Measurements from ENCODE around the gene KLK14.
A peak's percentile ranks its signal among the peaks of the same experiment; 100 is the strongest.

Gene KLK14

GRCh38 chr19:51107406-51108065, 24.8 kb upstream of the KLK14 start:
- DNase-seq, result no peak

- DNase-seq, result no peak
Observed at GRCh38 chr19:51103926-51104341, 21.2 kb upstream of the KLK14 start.

- no peak for DNase-seq
Observed at GRCh38 chr19:51102991-51103390, 20.3 kb upstream of the KLK14 start.

GRCh38 chr19:51101171-51101865, 18.6 kb upstream of the KLK14 start:
- DNase-seq, result no peak

- no peak for DNase-seq
Observed at GRCh38 chr19:51100601-51101000, 17.9 kb upstream of the KLK14 start.

GRCh38 chr19:51099047-51099382, 16.3 kb upstream of the KLK14 start:
- DNase-seq, result no peak

- DNase-seq, result peak; percentile 52
Observed at GRCh38 chr19:51098365-51099046, 15.8 kb upstream of the KLK14 start.

- DNase-seq, result no peak
Observed at GRCh38 chr19:51097796-51098195, 15.1 kb upstream of the KLK14 start.

- peak; percentile 76 for DNase-seq
Observed at GRCh38 chr19:51097166-51097738, 14.6 kb upstream of the KLK14 start.

- DNase-seq, result no peak
Observed at GRCh38 chr19:51096473-51097165, 13.9 kb upstream of the KLK14 start.

- DNase-seq, result no peak
Observed at GRCh38 chr19:51094696-51095279, 12.1 kb upstream of the KLK14 start.

- DNase-seq, result no peak
Observed at GRCh38 chr19:51093510-51094345, 11.0 kb upstream of the KLK14 start.

- no peak for DNase-seq
Observed at GRCh38 chr19:51093101-51093500, 10.4 kb upstream of the KLK14 start.

GRCh38 chr19:51091895-51092873, 9.5 kb upstream of the KLK14 start:
- DNase-seq, result no peak

- no peak for DNase-seq
Observed at GRCh38 chr19:51091126-51091525, 8.4 kb upstream of the KLK14 start.

GRCh38 chr19:51090471-51090870, 7.8 kb upstream of the KLK14 start:
- no peak for DNase-seq

- no peak for DNase-seq
Observed at GRCh38 chr19:51089786-51090185, 7.1 kb upstream of the KLK14 start.

GRCh38 chr19:51086153-51086850, 3.6 kb upstream of the KLK14 start:
- DNase-seq, result no peak

GRCh38 chr19:51084505-51084904, 1.8 kb upstream of the KLK14 start:
- no peak for DNase-seq

- no peak for DNase-seq
Observed at GRCh38 chr19:51083783-51084182, 1.1 kb upstream of the KLK14 start.

Measured in activated CD8-positive, alpha-beta memory T cell treated with anti-CD3 and anti-CD28 coated beads, Interleukin-2, amount 50 U/mL, for 4 hours (primary cell).